Effector memory CD4-positive, alpha-beta T cell (primary cell): Measurements from ENCODE around the gene COL15A1.

Experiments
- DNase-seq, 3 donors: peaks; one replicate each; pipeline ENCODE4 v3.0.0-alpha.2; 2020
- H3K27ac ChIP-seq: 2 replicates; pipeline ENCODE4 v1.7.0; 2013; ENCODE audit warnings: mild to moderate bottlenecking, low read length, moderate library complexity; ENCODE audit not compliant: insufficient read depth, poor library complexity, severe bottlenecking
- H3K27me3 ChIP-seq: replicated peaks from 2 replicates; pipeline ENCODE4 v1.7.0; 2013; ENCODE audit warnings: mild to moderate bottlenecking, low read length; ENCODE audit not compliant: insufficient read depth, control insufficient read depth, poor library complexity, severe bottlenecking
- H3K36me3 ChIP-seq: 2 replicates; pipeline ENCODE4 v1.7.0; 2013; ENCODE audit warnings: mild to moderate bottlenecking, low read length, moderate library complexity; ENCODE audit not compliant: control insufficient read depth, insufficient read depth
- H3K4me1 ChIP-seq: 2 replicates; pipeline ENCODE4 v1.7.0; 2013; ENCODE audit warnings: low read length, mild to moderate bottlenecking; ENCODE audit not compliant: control insufficient read depth, insufficient read depth, poor library complexity, severe bottlenecking
- H3K4me3 ChIP-seq: 2 replicates; pipeline ENCODE4 v1.7.0; 2013; ENCODE audit warnings: low read length, low read depth, mild to moderate bottlenecking; ENCODE audit not compliant: insufficient read depth, poor library complexity, severe bottlenecking
- H3K9me3 ChIP-seq: 2 replicates; pipeline ENCODE4 v1.7.0; 2013; ENCODE audit warnings: mild to moderate bottlenecking, low read length, moderate library complexity; ENCODE audit not compliant: control insufficient read depth

Gene COL15A1

GRCh38 chr9:99018653-99019052 is 74.9 kb downstream of the COL15A1 start:
- H3K27me3 ChIP-seq = no peaks in the 10 kb centered on the region
- no peaks in the 10 kb centered on the region for H3K36me3 ChIP-seq
- H3K9me3 ChIP-seq = no peaks in the 10 kb centered on the region
- H3K4me1 ChIP-seq = peaks cover 4% of the 10 kb centered on the region
- no peak overlapping the region for H3K4me3 ChIP-seq
- H3K27ac ChIP-seq = no peak overlapping the region
- no peak for DNase-seq

DNA sequence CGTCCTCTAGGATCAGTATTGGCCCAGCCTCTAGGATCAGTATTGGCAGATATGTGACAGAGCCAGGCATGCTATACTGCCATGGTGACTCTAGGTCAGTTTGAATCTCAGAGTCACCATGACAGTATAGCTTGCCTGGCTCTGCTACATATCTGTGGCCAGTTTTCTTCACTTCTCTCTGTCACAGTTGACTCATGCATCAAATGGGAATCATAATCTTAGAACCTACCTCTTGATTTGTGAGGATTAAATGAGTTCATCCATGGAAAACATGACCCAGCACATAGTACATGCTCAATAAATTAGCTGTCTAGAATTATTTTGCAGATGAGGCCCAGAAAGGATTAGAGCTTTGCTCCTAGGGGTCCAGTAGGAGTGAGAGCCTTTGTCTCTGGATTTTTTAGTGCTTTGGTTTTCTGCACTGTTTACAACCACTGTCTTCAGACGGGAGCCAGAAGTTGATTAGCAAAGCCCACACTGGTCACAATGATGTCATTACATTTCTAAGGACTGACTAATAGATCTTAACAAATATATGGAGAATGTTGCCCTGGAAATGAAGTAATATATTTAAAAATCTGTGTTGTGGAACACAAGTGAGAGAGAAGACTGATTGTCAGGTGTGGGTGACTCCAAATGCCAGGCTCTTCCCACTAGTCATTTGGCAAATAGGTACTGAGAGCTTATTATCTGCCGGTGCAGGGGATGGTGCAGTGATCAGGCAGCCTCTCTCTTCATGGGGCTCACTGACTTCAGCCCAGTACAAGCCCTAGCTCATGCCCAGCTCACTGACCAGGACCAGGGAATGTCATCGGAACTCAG is 76.0 kb downstream of the COL15A1 start:
- DNase-seq = no peak
- Histone ChIP-seq H3K9me3 (no peaks in the 10 kb centered on the region), H3K4me1 (no peaks in the 10 kb centered on the region), H3K4me3 (no peak overlapping the region), H3K36me3 (no peaks in the 10 kb centered on the region), H3K27me3 (no peaks in the 10 kb centered on the region), H3K27ac (no peak overlapping the region)

DNA sequence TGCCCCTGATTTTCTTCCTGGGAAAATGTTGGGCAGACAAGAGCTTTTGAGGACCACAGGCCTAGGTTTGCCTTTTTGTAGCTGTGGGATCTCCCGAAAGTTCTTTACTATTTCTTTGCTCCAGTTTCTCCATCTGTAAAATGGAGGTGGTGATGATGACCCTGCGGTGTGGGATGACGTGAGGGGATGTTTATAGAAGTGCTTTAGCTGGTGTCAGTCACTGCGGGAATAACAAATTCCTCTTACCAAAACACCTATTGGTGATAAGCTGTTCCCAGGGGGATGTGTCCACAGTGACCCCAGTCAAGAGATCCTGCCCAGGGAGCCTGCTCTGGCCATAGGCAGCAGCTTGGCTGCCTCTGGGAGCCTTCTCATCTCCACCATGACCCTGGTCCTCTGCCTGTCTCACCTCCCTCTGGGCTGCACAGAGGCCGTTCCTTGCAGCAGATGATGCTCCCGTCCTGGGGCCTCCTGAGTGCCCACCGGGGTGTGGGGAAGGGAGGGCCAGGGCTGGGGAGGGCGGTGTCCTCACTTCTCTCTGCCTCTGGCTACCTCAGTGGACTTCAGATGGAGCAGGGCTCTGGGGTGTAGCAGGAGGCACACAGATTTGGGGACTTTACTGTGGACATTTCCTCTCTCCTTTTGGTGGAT is 77.2 kb downstream of the COL15A1 start:
- no peak overlapping the region for H3K27ac ChIP-seq

GRCh38 chr9:99021512-99021911 is 77.8 kb downstream of the COL15A1 start:
- Histone ChIP-seq H3K27me3 (no peaks in the 10 kb centered on the region), H3K9me3 (no peaks in the 10 kb centered on the region), H3K27ac (no peak overlapping the region), H3K4me1 (no peaks in the 10 kb centered on the region), H3K4me3 (no peak overlapping the region), H3K36me3 (no peaks in the 10 kb centered on the region)
- DNase-seq = no peak

More for the DNA sequence above, 77.2 kb downstream of the COL15A1 start:
- no peak overlapping the region for H3K4me3 ChIP-seq
- no peak for DNase-seq
- no peaks in the 10 kb centered on the region for H3K36me3 ChIP-seq
- H3K9me3 ChIP-seq = no peaks in the 10 kb centered on the region
- H3K4me1 ChIP-seq = no peaks in the 10 kb centered on the region
- no peaks in the 10 kb centered on the region for H3K27me3 ChIP-seq

GRCh38 chr9:99023231-99023630 is 79.5 kb downstream of the COL15A1 start:
- no peaks in the 10 kb centered on the region for H3K36me3 ChIP-seq
- DNase-seq = no peak
- no peak overlapping the region for H3K4me3 ChIP-seq
- H3K4me1 ChIP-seq = no peaks in the 10 kb centered on the region
- H3K27me3 ChIP-seq = no peaks in the 10 kb centered on the region
- H3K27ac ChIP-seq = no peak overlapping the region
- H3K9me3 ChIP-seq = no peaks in the 10 kb centered on the region

- no peak overlapping the region for H3K4me3 ChIP-seq
- H3K9me3 ChIP-seq = no peaks in the 10 kb centered on the region
- H3K27ac ChIP-seq = no peak overlapping the region
- H3K27me3 ChIP-seq = no peaks in the 10 kb centered on the region
- H3K36me3 ChIP-seq = no peaks in the 10 kb centered on the region
- DNase-seq = no peak
- H3K4me1 ChIP-seq = no peaks in the 10 kb centered on the region
Observed at GRCh38 chr9:99023831-99024230, 80.1 kb downstream of the COL15A1 start.

- Histone ChIP-seq H3K27ac (no peak overlapping the region), H3K9me3 (no peaks in the 10 kb centered on the region), H3K4me1 (no peaks in the 10 kb centered on the region), H3K27me3 (no peaks in the 10 kb centered on the region), H3K4me3 (no peak overlapping the region), H3K36me3 (no peaks in the 10 kb centered on the region)
- no peak for DNase-seq
Observed at GRCh38 chr9:99024959-99025358, 81.3 kb downstream of the COL15A1 start.

DNA sequence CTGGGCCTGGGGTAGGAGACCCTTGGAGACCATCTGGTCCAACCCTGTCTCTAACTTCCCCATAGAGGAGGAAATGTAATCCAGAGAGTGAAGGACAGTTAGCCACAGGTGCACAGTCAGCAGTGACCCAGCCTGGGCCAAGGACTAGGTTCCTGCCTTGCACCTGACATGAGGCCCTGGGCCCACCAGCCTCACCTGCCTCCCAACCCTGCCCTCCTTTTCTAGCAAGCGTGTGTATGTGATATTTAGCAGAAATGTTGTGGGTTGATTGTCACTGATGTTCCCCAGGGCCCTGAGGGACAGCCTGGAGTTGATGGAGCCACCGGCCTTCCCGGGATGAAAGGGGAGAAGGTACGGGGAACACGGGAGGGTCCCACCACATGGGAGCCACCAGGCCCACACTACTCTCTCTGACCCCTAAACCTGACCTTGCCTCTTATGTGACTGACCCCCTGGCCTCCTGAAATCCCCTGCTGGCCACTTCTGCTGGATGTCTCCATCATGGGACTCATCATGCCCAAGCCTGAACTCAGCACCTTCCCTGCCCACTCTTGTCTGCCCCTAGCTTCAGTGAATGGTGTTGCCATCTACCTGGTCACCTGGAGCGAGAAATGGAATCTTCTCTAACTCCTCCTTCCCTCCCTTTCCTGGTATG is 82.0 kb downstream of the COL15A1 start:
- no peak for DNase-seq
- H3K27me3 ChIP-seq = no peaks in the 10 kb centered on the region

GRCh38 chr9:99026271-99026955 is 82.7 kb downstream of the COL15A1 start:
- Histone ChIP-seq H3K4me1 (no peaks in the 10 kb centered on the region), H3K36me3 (no peaks in the 10 kb centered on the region), H3K27me3 (no peaks in the 10 kb centered on the region), H3K4me3 (no peak overlapping the region), H3K27ac (no peak overlapping the region), H3K9me3 (no peaks in the 10 kb centered on the region)
- DNase-seq = no peak

More for the DNA sequence above, 82.0 kb downstream of the COL15A1 start:
- Histone ChIP-seq H3K4me1 (no peaks in the 10 kb centered on the region), H3K9me3 (no peaks in the 10 kb centered on the region), H3K4me3 (no peak overlapping the region), H3K27ac (no peak overlapping the region), H3K36me3 (no peaks in the 10 kb centered on the region)
